Mononuclear cell (primary cell): ENCODE data around the gene FRMD4B. TPM values are rescaled to one million over a fixed set of nuclear protein-coding genes. Genes with fewer than 3 reads are reported as not detected.

Experiments used
- H3K27me3 ChIP-seq: 2 replicates; pipeline ENCODE4 v1.6.0; 2011; ENCODE audit warnings: low read length, control low read depth; ENCODE audit not compliant: insufficient read depth
- H3K4me1 ChIP-seq: 2 replicates; pipeline ENCODE4 v1.5.1; 2011; ENCODE audit warnings: mild to moderate bottlenecking, low read length, control low read depth; ENCODE audit not compliant: insufficient read depth
- H3K4me3 ChIP-seq: 2 replicates; pipeline ENCODE4 v1.5.1; 2011; ENCODE audit warnings: mild to moderate bottlenecking, low read length, moderate library complexity
- H3K9me3 ChIP-seq: 2 replicates; pipeline ENCODE4 v1.5.1; 2011; ENCODE audit warnings: low read depth, mild to moderate bottlenecking, control low read depth, low read length
- total RNA-seq: library from RNA; depleted of rRNA; stranded (reverse); fragments of >200 nt; gene quantifications from one replicate; pipeline ENCODE4 v1.2.3, GENCODE V29; 2012

Gene FRMD4B
- total RNA-seq, 1 donor, result 26.3 TPM

DNA sequence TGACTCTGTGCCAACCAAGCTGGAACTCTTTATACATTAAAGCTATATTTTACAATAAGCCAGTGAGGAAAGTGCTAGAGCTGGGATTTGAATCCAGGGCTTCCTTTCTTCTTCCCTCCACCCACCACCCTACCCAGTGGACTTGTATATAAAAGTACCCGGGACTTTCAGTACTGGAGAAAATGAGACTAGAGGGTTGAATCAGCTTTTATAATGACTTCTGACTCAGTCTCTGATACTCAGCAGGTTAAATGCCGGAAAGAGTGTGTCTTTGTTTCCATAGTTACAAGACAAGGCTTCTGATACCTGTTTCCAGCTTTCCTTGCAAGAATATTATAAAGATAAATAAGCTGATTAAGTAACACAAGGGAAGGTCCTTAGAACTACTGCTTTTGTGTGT lies 80.9 kb downstream of the FRMD4B start:
- Histone ChIP-seq H3K27me3 (no peaks in the 10 kb centered on the region), H3K4me1 (peaks cover 5% of the 10 kb centered on the region), H3K9me3 (no peaks in the 10 kb centered on the region), H3K4me3 (no peak overlapping the region)

DNA sequence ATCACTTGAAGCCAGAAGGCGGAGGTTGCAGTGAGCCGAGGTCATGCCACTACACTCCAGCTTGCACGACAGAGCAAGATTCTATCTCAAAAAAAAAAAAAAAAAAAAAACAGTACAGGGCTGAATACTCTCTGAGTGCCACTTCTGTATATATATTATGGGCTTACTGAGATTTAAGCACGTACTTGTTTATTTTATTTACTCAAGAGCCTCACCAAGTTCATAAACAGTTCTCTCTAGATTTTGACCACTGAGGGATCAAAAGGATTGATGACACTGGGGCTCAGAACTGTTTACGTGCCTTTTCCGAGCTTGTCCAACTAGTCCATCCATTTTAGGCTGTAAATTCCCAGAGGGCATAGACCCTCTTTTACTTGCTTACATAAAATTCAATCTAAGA lies 81.5 kb downstream of the FRMD4B start:
- H3K4me3 ChIP-seq, result no peak overlapping the region
- no peaks in the 10 kb centered on the region for H3K27me3 ChIP-seq
- no peaks in the 10 kb centered on the region for H3K9me3 ChIP-seq
- H3K4me1 ChIP-seq, result peaks cover 5% of the 10 kb centered on the region

DNA sequence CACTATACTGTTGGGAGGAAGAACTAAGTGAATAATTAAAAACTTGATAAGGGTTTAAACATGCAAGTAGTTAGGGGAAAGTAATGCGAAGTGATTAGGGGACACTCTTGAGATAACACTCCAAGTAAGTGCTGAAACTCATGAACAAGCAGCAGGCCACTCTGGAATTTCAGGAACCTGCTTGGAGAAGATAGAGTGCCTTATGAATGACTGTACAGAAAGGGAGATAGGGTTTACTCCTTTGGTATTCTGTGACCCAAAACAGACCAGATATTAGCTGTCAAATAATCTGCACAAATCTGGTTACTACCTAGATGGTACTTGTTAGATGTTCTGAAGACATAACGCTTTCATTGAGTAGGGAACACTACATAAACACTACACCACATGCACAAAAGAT lies 85.6 kb downstream of the FRMD4B start:
- Histone ChIP-seq H3K4me3 (no peak overlapping the region), H3K27me3 (no peaks in the 10 kb centered on the region), H3K4me1 (no peaks in the 10 kb centered on the region), H3K9me3 (no peaks in the 10 kb centered on the region)

DNA sequence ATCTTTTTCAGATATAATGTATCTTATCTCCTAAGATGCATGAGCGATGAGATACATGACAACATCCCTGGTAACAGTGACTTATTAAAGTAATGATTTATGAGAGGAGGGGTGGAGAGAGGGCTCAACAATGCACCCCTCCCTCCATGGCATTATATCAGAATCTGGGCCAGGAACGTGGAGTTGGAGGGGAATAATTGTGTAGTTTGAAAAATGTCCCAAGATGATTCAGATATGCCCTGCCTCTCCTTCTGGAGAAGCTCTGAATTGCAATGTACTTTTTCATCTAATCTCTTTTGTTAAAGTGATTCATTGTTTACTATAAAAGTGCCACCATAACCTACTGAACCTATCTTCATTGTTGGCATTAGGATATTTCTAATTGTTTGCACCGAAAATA lies 86.5 kb downstream of the FRMD4B start:
- Histone ChIP-seq H3K9me3 (no peaks in the 10 kb centered on the region), H3K4me1 (no peaks in the 10 kb centered on the region), H3K4me3 (no peak overlapping the region), H3K27me3 (no peaks in the 10 kb centered on the region)

DNA sequence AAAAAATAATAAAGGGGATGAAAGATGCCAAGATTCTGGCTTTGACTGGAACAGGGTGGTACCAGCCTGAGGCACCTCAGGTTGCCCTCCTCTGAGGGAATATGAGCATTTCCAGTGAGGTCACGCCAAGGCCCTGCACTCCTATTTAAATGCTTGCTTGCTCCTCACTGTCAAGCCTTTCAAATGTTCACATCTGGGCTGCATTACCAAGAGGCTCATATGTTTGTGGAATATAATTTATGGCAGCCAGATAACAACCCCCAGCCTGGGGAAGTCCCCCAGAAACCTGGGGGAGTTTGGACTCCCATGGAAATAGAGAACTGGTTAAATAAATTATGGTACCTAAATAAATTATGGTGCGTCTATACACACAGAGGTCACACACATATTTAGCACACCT lies 88.4 kb downstream of the FRMD4B start:
- Histone ChIP-seq H3K9me3 (no peaks in the 10 kb centered on the region), H3K4me3 (no peak overlapping the region), H3K4me1 (no peaks in the 10 kb centered on the region), H3K27me3 (no peaks in the 10 kb centered on the region)

DNA sequence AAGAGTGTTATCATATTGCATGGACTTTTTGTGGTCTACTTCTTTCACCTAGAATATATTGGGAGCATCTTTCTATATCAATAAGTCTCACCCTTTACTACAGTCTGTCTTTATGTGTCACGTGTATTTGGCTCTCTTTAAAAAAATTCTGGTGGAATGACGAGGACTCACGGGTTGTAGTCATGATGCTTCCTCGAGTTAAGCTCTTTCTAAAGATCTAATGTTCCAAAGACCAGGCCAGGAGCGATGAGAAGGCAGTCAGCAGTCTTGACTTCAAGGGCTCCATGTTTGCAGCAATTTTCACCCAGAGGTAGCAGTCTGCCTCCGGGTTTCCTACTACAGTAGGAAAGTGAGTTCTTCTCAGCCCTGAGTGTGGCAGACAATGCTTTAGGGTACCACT lies 88.9 kb downstream of the FRMD4B start:
- Histone ChIP-seq H3K4me3 (no peak overlapping the region), H3K4me1 (no peaks in the 10 kb centered on the region), H3K9me3 (no peaks in the 10 kb centered on the region), H3K27me3 (no peaks in the 10 kb centered on the region)

DNA sequence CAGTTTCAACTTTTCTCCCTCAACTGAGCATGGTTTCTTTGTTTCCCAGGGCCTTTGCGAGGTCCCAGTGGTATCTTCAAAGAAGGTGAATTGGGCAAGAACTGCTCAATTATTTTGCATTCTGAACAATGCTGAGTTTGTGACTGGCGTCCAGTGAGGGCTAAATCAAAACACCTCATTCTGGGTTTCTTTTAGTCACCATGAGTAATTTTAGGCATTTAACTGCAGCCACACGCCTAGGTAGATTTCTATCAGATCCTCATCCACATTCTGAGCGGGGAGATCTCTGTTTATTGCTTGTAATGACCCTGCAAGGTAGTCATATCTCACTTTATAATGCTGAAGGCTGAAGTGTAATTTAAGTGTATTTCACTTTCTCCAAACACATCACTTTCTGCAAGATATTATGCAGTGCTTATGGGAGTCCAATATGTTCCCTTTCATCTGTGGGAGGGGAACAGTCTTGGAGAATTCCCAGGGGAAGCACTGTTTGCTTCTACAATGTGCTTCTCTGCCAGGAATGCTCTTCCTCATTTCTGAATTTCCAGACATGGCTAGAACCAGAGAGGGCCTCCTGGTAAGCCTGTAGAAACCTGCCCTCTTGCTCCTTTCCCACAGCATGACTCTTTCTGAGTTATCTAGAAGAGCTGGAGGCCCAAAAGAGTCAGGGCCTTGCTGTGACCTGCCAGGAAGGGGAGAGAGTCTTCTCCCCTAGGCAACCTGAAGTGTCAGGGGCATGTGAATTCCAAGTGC lies 91.7 kb downstream of the FRMD4B start:
- H3K27me3 ChIP-seq, result no peaks in the 10 kb centered on the region
- H3K4me1 ChIP-seq, result no peaks in the 10 kb centered on the region
- no peak overlapping the region for H3K4me3 ChIP-seq
- H3K9me3 ChIP-seq, result no peaks in the 10 kb centered on the region

DNA sequence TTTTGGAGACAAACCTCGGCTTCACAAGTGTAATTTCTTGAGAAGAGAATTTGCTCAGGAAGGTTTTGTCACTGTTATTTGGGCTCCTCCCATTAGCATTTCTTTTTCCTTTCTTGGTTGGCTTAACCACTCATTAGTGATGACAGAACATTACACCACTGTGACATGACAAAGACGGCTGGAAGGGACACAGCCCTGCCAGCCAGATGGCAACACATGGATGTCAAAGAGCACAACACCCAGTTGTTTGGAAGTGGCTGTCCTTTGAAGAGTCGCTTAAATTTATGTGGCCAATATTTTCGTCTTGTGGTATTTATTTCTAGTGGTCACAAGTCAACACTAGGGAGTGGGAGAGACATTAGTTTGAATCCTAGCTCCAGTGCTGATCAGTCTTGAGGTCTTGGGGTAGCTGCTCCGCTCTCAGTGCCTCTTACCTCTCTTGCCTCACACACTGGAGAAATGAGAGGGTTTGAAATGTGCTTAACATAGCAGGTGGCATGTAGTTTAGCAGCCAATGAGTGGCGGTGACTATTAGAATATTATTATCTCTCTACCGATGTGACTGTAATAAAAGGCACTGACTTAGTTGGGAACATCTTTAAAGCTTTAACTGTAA lies 92.8 kb downstream of the FRMD4B start:
- H3K4me1 ChIP-seq, result no peaks in the 10 kb centered on the region
- H3K27me3 ChIP-seq, result no peaks in the 10 kb centered on the region
- H3K4me3 ChIP-seq, result no peak overlapping the region
- H3K9me3 ChIP-seq, result no peaks in the 10 kb centered on the region

DNA sequence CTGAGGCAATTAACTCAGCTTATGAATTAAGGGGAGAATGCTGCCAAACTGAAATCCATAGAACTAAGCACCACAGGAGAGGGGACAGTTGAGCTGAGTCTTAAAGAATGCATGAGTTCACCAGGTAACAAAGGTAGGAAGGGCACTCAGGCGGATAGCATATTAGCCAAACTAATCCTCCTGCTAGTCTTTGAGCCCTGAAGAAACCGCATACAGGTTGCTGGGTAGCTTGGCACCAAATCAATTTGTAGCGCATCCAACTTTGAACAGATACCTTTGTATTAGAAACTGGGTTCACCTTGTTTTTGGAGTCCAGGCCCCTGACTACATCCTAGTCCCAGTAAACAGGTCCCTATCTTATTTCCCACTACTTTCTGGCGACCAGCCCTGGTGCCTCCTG lies 93.7 kb downstream of the FRMD4B start:
- Histone ChIP-seq H3K4me3 (no peak overlapping the region), H3K27me3 (no peaks in the 10 kb centered on the region), H3K9me3 (no peaks in the 10 kb centered on the region), H3K4me1 (no peaks in the 10 kb centered on the region)

DNA sequence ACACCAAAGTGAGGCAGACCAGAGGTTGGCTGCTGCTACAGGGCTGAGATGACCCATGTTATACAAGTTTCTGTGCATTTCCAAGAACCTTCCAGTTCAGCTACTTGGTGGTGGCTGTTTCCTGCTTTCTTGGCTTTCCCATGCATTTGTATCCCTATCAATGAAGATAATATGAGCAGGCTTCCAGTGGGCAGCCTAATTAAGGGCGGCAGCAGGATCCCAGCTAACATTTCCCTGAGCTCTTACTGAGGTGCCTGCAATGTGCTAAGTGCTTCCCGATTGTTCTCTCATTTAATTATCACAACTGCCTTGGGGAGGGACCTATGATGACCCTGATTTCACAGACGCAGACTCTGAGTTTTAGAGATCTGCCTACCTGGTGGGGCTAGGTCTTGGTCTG lies 95.5 kb downstream of the FRMD4B start:
- no peaks in the 10 kb centered on the region for H3K9me3 ChIP-seq
- no peaks in the 10 kb centered on the region for H3K27me3 ChIP-seq
- no peak overlapping the region for H3K4me3 ChIP-seq
- H3K4me1 ChIP-seq, result no peaks in the 10 kb centered on the region

DNA sequence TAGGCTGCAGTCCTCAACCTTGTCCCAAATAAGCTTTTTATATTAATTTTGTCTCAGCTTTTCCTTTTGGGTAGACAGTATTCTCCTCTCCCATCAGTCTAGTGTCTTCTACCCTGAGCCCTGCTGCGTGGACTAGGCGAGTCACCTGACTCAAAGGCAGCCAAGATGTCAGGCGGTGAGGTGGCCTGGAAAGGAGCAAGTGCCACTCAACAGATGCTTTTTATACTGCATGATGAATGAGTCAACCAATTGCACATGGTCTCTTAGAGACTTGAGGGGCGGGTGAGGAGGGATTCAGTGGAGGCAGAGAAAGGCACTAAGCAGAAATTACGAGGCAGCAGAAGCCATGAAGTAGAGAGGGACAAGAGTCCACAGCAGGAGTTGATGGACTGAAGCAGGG lies 95.9 kb downstream of the FRMD4B start:
- Histone ChIP-seq H3K9me3 (no peaks in the 10 kb centered on the region), H3K4me3 (no peak overlapping the region), H3K4me1 (no peaks in the 10 kb centered on the region), H3K27me3 (no peaks in the 10 kb centered on the region)

DNA sequence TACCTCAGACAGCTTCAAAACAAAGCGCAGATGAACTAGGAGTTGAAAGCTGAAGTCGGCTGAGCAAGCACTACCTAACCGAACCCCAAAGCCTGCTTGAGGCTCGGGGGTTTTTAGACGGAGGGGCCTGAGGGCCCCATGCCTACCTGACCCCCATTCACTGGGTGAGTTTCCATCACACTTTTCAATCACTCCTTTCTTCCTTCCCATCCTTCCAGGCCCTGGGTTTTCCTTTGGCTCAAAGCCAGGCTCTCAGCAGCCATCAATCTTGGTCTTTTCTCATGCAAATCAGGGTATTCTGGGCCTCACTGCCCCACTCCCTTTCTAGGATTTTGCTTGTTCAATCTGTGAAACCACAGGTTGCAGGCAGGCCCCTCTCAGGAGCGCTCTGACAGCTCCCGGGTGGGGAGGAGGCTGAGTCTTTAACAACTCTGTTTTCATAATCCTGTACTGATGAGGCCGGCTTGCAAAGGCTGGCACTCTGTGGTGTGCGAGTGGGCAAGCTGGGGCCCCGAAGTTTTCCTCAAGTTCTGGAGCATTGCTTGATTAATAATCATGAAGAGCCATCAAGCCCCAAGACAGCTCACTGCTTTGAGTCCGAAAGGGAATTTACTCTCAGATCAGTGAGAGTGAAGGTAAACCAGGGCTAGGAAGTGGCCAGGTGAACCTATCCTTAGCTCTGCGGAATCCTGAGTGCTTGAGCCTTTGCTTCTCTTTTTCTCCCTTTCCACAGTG lies 97.6 kb downstream of the FRMD4B start:
- no peaks in the 10 kb centered on the region for H3K4me1 ChIP-seq
- H3K9me3 ChIP-seq, result no peaks in the 10 kb centered on the region

DNA sequence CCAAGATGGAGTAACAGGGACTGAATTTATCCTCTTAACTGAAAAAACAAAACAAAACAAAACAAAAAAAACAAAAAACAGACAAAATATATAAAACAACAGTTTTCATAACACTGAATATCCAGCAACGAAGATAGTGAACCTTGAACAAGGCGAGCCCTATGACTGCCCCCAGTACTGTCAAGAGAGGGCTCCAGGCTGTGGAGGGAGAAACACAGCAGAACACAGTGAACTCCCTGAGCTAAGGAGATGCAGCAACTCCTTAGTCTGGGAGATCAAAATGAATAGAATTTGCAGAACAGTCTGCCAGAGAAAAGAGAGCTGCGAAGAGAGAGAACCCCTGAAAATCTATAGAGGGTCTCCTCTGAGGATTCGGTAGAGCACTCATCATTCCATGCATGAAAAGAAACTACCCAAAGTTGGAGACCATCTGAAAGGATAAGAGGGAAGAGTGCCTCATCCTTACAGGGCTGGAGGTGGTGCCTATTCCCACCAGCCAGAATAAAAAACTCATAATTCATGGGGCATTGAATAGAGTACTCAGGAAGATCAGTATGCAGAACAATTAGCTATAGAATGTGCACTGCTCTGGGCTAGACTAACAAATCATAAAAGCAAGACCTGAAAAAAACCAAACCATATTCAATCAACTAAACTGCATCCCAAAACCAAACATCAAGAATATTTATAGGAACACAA lies 101.8 kb downstream of the FRMD4B start:
- Histone ChIP-seq H3K4me3 (no peak overlapping the region), H3K9me3 (no peaks in the 10 kb centered on the region), H3K4me1 (peaks cover 4% of the 10 kb centered on the region), H3K27me3 (no peaks in the 10 kb centered on the region)

More for the DNA sequence above, 97.6 kb downstream of the FRMD4B start:
- H3K4me3 ChIP-seq, result no peak overlapping the region
- no peaks in the 10 kb centered on the region for H3K27me3 ChIP-seq

DNA sequence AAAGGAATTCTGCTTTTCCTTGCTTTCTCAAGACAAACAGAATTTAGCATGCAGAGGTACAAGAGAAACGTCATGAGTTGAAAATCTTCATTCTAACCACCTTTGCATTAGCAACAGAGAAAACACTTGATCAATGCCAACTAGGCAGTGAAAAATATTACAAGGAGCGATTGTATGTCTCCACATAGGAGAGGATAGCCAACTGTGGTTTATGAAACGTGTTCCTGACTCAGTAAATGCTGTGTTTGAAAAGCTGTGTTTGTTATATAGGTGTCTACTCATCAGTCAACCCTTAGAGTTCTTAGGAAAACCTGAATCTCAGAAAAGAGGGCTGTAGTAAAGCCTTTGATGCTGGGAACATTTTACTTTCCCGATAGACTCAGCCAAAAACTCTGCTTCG lies 102.4 kb downstream of the FRMD4B start:
- Histone ChIP-seq H3K4me3 (no peak overlapping the region), H3K9me3 (no peaks in the 10 kb centered on the region), H3K4me1 (peaks cover 4% of the 10 kb centered on the region), H3K27me3 (no peaks in the 10 kb centered on the region)

DNA sequence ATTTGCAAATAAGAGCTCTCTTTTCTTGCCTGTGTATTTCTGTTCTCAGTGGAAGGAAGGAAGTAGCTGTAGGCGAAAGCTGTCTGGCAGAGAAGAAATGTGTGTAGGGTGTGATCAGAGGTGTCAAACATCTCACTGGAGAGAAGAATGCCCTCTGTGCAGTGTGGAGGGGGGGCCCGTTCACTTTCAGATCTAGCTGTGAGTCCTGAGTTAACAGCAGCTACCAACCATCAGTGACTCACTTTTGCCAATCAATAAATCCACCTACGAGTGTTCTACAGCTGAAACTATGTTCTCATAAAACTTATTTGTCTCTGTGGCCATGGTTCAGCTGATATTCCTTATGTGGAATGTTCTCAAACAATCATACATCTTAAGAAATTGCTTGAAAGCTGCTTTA lies 103.7 kb downstream of the FRMD4B start:
- H3K4me3 ChIP-seq, result no peak overlapping the region
- H3K4me1 ChIP-seq, result peaks cover 4% of the 10 kb centered on the region
- no peaks in the 10 kb centered on the region for H3K9me3 ChIP-seq
- H3K27me3 ChIP-seq, result no peaks in the 10 kb centered on the region
